Measurements from ENCODE around the gene RAB20. TPM values are rescaled to one million over a fixed set of nuclear protein-coding genes. Genes with fewer than 3 reads are reported as not detected.

The RAB20 gene
- total and polyA plus RNA-seq, 2 experiments from 2014 or later = 14.0 to 22.4 TPM

DNA sequence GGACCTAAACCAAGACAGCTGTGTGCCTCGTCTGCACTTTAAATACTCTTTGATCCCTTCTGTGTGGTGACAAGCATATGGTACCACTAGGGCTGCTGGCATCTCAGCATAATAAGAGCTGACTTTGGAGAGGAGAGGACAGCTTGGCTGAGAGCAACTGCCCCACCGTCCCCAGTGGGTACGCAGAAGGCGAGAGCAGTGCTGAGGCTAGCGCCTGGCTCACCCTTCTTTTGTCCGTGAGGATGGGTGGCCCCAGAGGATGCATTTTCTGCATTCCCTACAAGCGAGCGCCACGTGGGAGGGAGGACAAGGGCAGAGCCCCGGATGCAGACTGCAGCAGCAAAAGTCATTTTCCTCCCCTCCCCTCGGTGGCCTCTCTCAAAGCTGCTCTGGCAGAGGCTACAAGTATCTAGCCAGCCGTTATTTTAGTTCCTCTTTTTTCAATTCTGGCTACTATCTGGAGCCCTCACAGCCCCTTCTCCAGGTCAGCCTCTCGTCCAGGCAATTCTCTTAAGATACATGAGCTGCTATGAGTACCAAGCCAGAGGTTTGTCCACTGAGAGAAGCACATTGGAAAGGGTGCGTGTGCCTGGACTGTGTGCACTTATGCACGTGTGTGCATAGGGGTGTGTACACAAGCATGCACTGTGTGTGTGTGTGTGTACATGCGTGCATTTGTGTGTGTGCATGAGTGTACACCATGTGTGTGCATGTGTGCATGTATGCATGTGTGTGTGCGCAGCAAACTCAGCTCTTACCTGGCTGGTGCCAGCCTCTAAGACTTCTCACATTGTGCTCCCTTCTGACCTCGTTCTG lies 51.3 kb downstream of the RAB20 start:
- no peaks in the 10 kb centered on the region for H3K9me3 ChIP-seq (ENCODE audit: low read depth)
- TF ChIP-seq, protein P1, sequence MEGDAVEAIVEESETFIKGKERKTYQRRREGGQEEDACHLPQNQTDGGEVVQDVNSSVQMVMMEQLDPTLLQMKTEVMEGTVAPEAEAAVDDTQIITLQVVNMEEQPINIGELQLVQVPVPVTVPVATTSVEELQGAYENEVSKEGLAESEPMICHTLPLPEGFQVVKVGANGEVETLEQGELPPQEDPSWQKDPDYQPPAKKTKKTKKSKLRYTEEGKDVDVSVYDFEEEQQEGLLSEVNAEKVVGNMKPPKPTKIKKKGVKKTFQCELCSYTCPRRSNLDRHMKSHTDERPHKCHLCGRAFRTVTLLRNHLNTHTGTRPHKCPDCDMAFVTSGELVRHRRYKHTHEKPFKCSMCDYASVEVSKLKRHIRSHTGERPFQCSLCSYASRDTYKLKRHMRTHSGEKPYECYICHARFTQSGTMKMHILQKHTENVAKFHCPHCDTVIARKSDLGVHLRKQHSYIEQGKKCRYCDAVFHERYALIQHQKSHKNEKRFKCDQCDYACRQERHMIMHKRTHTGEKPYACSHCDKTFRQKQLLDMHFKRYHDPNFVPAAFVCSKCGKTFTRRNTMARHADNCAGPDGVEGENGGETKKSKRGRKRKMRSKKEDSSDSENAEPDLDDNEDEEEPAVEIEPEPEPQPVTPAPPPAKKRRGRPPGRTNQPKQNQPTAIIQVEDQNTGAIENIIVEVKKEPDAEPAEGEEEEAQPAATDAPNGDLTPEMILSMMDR (IDR thresholded peaks at IDR 0.05; ENCODE audit: low read depth, low read length) = no peak
- H3K27me3 ChIP-seq = no peaks in the 10 kb centered on the region
- DNase-seq (ENCODE audit: low read depth in 1 of 2, low spot score in 1 of 2) = peak; percentile 14 to 45
- peak overlapping the region; percentile 97 for H3K27ac ChIP-seq
- H3K4me3 ChIP-seq = no peak overlapping the region
- H3K36me3 ChIP-seq = peaks cover 10% of the 10 kb centered on the region
- peaks cover 50% of the 10 kb centered on the region for H3K4me1 ChIP-seq (ENCODE audit: low read depth)

DNA sequence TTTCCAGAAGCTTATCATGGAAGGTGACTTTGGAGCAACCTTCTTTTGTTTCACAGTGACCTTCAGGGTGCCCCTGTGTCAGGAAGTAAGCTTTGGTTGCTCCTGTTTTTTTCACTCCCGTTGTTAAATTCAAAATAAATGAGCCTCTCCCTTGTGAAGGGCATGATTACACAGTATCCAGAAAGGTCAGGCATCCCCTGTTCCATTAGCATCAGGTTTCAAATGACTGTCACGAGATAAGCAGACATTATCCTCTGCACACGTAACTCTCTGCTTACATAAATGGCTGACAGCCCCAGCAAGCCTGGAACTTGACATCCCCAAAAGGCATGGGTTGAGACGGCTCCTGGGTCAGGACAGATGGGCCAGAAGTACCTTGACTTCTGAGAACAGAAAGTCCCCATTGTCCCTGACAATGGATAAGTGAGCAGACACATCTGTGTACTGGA lies 52.0 kb downstream of the RAB20 start:
- H3K9me3 ChIP-seq (ENCODE audit: low read depth) = no peaks in the 10 kb centered on the region
- peaks cover 10% of the 10 kb centered on the region for H3K36me3 ChIP-seq
- H3K27me3 ChIP-seq = no peaks in the 10 kb centered on the region
- no peak overlapping the region for H3K4me3 ChIP-seq
- peak overlapping the region; percentile 97 for H3K27ac ChIP-seq
- H3K4me1 ChIP-seq (ENCODE audit: low read depth) = peaks cover 50% of the 10 kb centered on the region
- TF ChIP-seq, protein P1 (IDR thresholded peaks at IDR 0.05; ENCODE audit: low read depth, low read length) = no peak
- DNase-seq (ENCODE audit: low read depth in 1 of 2, low spot score in 1 of 2) = peak in 1 of 2 donors; percentile 50

DNA sequence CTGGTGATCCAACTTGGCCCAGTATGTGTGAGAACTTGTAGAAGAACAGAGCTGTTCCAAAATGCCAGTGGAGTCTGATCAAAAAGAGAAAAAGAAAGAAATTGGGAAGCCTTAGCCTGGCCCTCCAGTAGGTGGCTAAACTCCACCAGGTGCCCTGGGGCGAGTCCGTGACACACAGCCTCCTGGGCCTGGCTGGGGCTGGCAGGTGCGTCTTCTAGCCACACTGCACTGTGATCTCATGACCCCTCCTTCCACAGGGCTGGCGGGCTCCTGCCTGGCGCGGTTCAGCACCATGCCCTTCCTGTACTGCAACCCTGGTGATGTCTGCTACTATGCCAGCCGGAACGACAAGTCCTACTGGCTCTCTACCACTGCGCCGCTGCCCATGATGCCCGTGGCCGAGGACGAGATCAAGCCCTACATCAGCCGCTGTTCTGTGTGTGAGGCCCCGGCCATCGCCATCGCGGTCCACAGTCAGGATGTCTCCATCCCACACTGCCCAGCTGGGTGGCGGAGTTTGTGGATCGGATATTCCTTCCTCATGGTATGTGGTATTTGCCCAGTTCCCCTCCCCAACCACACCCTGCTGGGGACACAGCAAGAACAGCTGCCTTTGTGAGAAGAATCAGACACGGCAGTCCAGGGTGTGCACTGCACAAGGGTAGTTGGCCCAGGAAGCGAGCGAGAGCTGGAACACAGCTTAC lies 53.7 kb downstream of the RAB20 start:
- H3K9me3 ChIP-seq (ENCODE audit: low read depth) = no peaks in the 10 kb centered on the region
- TF ChIP-seq, protein P1 (IDR thresholded peaks at IDR 0.05; ENCODE audit: low read depth, low read length) = peak; percentile 4
- H3K36me3 ChIP-seq = peaks cover 7% of the 10 kb centered on the region
- H3K4me1 ChIP-seq (ENCODE audit: low read depth) = peaks cover 50% of the 10 kb centered on the region
- DNase-seq (ENCODE audit: low read depth in 1 of 2, low spot score in 1 of 2) = no peak
- peak overlapping the region; percentile 97 for H3K27ac ChIP-seq
- H3K27me3 ChIP-seq = no peaks in the 10 kb centered on the region
- H3K4me3 ChIP-seq = no peak overlapping the region

DNA sequence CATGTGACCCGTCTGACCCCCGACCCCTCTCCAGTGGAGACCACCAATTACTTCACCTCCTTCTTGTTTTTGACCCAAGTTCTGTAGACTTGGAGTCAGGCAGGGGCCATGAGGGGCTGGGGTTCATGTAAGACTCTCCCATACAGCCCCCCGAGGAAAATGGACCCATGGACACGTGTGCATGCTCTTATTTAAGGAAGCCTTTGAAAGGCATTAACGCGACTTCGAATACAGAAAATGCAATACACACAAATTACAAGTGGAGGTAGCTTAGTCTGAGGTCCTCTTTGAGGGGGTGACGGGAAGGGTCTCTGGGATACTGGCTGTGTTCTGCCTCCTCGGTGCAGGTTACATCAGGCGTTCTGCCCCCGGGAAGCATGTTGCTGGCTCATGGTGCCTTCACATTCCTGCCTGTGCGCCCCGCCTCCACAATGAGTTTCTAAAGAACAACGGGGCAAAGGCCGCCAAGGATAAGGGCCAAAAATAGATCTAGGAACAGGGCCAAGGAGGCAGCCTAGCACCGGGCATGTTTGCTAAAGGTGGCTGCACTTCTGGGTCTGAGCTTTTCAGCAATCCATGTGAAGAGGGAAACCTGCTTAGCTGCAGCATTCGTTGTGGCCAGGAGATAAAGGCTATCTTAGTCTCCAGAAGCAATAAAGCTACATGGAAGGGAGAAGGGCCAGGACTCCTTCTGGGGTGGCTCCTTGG lies 54.5 kb downstream of the RAB20 start:
- DNase-seq (ENCODE audit: low read depth in 1 of 2, low spot score in 1 of 2) = peak; percentile 71 to 89
- Histone ChIP-seq H3K4me3 (no peak overlapping the region), H3K36me3 (peaks cover 2% of the 10 kb centered on the region), H3K9me3 (ENCODE audit: low read depth) (no peaks in the 10 kb centered on the region), H3K4me1 (ENCODE audit: low read depth) (peaks cover 50% of the 10 kb centered on the region), H3K27me3 (no peaks in the 10 kb centered on the region), H3K27ac (peak overlapping the region; percentile 97)
- TF ChIP-seq, protein P1 (IDR thresholded peaks at IDR 0.05; ENCODE audit: low read depth, low read length) = no peak

DNA sequence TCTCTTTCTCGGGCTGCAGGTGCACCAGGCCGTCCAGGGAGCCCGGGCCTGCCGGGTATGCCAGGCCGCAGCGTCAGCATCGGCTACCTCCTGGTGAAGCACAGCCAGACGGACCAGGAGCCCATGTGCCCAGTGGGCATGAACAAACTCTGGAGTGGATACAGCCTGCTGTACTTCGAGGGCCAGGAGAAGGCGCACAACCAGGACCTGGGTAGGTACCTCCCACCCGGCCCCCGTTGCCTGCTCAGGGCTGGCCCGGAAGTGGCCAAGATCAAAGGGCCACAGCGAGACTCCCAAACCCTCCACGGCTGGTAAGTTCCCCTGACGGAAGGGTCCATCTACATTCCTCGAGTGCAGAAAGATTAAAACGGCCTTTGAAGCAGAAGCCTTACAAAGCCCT lies 55.1 kb downstream of the RAB20 start:
- H3K4me3 ChIP-seq = no peak overlapping the region
- H3K27ac ChIP-seq = peak overlapping the region; percentile 97
- H3K4me1 ChIP-seq (ENCODE audit: low read depth) = peaks cover 49% of the 10 kb centered on the region
- no peak for DNase-seq (ENCODE audit: low read depth in 1 of 2, low spot score in 1 of 2)
- H3K36me3 ChIP-seq = peaks cover 3% of the 10 kb centered on the region
- TF ChIP-seq, protein P1 (IDR thresholded peaks at IDR 0.05; ENCODE audit: low read depth, low read length) = no peak
- no peaks in the 10 kb centered on the region for H3K9me3 ChIP-seq (ENCODE audit: low read depth)
- no peaks in the 10 kb centered on the region for H3K27me3 ChIP-seq

Data from cardiac muscle cell (in vitro differentiated cells and primary cell).